CD4-positive, alpha-beta T cell treated with Interleukin-6 at 100 ng/mL for 8 hours (primary cell): ENCODE measurements around the gene RSAD1.
"Not testable (repeated sequence)": the region's sequence is repeated elsewhere in the genome, so short reads cannot be mapped to it uniquely, and the experiment has no call there.

Experiments used
- DNase-seq: peaks from one replicate; pipeline ENCODE4 v3.0.0-alpha.2; 2020; ENCODE audit warnings: mixed read lengths, low spot score

The RSAD1 gene

GRCh38 chr17:50472761-50473161 is 5.9 kb upstream of the RSAD1 start:
- not testable (repeated sequence) for DNase-seq

- DNase-seq, result no peak
These were observed 4.8 kb upstream of the RSAD1 start for GRCh38 chr17:50473901-50474300.

GRCh38 chr17:50474523-50474922 is 4.1 kb upstream of the RSAD1 start:
- no peak for DNase-seq

GRCh38 chr17:50475362-50475761 is 3.3 kb upstream of the RSAD1 start:
- no peak for DNase-seq

GRCh38 chr17:50475775-50476544 is 2.7 kb upstream of the RSAD1 start:
- DNase-seq, result not testable (repeated sequence)

- DNase-seq, result no peak
These were observed 1.9 kb upstream of the RSAD1 start for GRCh38 chr17:50476545-50477315.

GRCh38 chr17:50477976-50478375 is 684 bp upstream of the RSAD1 start:
- no peak for DNase-seq

GRCh38 chr17:50479522-50480141 is 972 bp downstream of the RSAD1 start:
- DNase-seq, result peak; percentile 68

GRCh38 chr17:50480142-50480764 is 1.6 kb downstream of the RSAD1 start:
- no peak for DNase-seq

GRCh38 chr17:50480854-50481490 is 2.3 kb downstream of the RSAD1 start:
- DNase-seq, result no peak

- no peak for DNase-seq
These were observed 3.0 kb downstream of the RSAD1 start for GRCh38 chr17:50481648-50482047.

GRCh38 chr17:50482110-50482509 is 3.5 kb downstream of the RSAD1 start:
- DNase-seq, result no peak

GRCh38 chr17:50482516-50482915 is 3.9 kb downstream of the RSAD1 start:
- peak; percentile 63 for DNase-seq

GRCh38 chr17:50483266-50483665 is 4.6 kb downstream of the RSAD1 start:
- DNase-seq, result no peak

GRCh38 chr17:50484386-50485155 is 5.9 kb downstream of the RSAD1 start:
- DNase-seq, result no peak

GRCh38 chr17:50487213-50488096 is 8.8 kb downstream of the RSAD1 start:
- DNase-seq, result no peak

GRCh38 chr17:50488880-50489279 is 10.2 kb downstream of the RSAD1 start:
- no peak for DNase-seq

- no peak for DNase-seq
These were observed 12.8 kb downstream of the RSAD1 start for GRCh38 chr17:50491505-50491904.

- no peak for DNase-seq
These were observed 13.6 kb downstream of the RSAD1 start for GRCh38 chr17:50492214-50492613.

- no peak for DNase-seq
These were observed 15.1 kb downstream of the RSAD1 start for GRCh38 chr17:50493744-50494143.
